ENCODE measurements around the gene DEDD2. TPM values are rescaled to one million over a fixed set of nuclear protein-coding genes. Genes with fewer than 3 reads are reported as not detected.
A peak's percentile ranks its signal among the peaks of the same experiment; 100 is the strongest.

The DEDD2 gene
- total RNA-seq, 4 donors from 2014 or later, result 46.1 to 55.8 (median 50.2) TPM

DNA sequence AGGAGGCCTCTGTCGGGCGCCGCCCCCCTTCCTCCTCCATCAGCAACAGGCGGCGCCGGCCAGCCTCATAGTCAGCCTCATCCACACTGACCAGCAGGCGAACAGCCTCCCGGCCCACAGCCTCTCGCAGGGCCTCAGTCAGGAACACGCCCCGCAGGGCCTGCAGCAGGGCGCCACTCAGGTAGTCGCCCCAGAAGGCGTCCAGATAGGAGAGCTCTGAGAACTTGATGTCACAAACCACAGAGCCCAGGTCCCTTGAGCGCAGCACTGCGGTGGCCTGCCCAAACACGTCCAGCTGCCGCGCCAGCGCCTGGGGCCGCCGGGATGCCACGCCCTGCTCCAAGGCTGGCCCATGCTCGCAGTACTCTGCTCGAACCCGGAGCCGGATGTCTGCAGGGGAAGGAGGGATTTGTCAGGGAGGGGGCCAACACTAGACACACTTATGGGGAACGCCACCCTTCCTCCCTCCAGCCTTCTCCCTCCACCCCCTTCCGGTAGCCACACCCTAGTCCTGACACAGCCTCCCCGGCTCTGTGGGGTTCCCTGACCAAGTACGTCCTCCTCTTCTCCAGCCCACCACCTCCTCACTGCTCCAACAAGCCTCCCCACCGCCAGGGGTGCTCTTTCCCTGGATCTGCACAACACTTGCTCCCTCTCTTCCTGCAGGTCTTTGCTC is 17.9 kb downstream of the DEDD2 start:
- DNase-seq, result no peak
- Histone ChIP-seq H3K4me3 (replicated peaks in 1 of 3) (no peak overlapping the region), H3K27me3 (no peaks in the 10 kb centered on the region), H3K36me3 (peaks cover 32 to 39% of the 10 kb centered on the region in 2 donors), H3K27ac (no peak overlapping the region), H3K9me3 (no peaks in the 10 kb centered on the region), H3K4me1 (no peaks in the 10 kb centered on the region)
- TF ChIP-seq POLR2A (IDR thresholded peaks at IDR 0.05), result no peak
- TF ChIP-seq, protein P1, sequence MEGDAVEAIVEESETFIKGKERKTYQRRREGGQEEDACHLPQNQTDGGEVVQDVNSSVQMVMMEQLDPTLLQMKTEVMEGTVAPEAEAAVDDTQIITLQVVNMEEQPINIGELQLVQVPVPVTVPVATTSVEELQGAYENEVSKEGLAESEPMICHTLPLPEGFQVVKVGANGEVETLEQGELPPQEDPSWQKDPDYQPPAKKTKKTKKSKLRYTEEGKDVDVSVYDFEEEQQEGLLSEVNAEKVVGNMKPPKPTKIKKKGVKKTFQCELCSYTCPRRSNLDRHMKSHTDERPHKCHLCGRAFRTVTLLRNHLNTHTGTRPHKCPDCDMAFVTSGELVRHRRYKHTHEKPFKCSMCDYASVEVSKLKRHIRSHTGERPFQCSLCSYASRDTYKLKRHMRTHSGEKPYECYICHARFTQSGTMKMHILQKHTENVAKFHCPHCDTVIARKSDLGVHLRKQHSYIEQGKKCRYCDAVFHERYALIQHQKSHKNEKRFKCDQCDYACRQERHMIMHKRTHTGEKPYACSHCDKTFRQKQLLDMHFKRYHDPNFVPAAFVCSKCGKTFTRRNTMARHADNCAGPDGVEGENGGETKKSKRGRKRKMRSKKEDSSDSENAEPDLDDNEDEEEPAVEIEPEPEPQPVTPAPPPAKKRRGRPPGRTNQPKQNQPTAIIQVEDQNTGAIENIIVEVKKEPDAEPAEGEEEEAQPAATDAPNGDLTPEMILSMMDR (IDR thresholded peaks at IDR 0.05), result no peak
- intact Hi-C loops (cut with DNase I), result no loop called here
- WGBS, 2 donors, result 74 to 87% methylated on average over 9 to 23 of the region's 32 CpGs

DNA sequence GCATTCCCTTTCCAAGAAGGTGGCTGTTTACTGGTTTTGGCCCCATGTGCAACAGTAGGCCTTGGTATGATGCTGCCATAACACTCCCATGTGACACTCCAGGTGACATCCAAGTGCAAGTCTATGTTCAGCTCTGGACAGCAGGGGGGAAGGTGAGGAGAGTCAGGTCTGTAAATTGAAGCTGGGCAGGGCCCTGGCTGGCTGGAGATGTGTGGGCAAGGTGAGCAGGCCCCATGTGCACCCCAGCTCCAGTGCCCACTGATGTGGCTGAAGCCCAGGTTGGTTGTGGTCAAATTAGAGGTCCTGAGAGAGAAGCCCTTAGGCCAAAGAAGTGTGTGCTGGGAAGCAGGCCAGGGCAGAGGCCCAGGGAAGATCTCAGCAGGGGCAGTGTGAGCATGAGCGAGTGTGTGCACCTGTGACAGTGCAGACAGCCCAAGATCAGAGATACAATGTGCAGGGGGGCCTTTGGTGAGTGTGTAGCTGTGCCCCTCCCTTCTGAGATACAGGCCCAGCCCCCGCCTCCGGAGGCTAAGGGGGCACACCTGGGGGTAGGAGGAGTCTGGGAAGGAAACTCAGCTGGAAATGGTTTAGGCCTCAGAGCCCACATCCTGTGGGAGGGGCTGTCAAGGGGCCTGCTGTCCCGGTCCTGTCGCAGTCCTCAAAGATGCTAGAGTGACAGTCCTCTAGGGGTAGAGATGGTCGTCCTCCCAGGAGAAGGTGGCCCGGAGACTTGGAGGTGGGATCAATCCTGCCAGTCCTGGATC is 18.6 kb downstream of the DEDD2 start:
- Histone ChIP-seq H3K4me1 (no peaks in the 10 kb centered on the region), H3K27me3 (no peaks in the 10 kb centered on the region), H3K36me3 (peaks cover 26 to 34% of the 10 kb centered on the region in 2 donors), H3K9me3 (no peaks in the 10 kb centered on the region), H3K4me3 (replicated peaks in 1 of 3) (no peak overlapping the region), H3K27ac (no peak overlapping the region)
- intact Hi-C loops (cut with DNase I), result no loop called here
- WGBS, 2 donors, result 63 to 80% methylated on average over 3 to 7 of the region's 7 CpGs
- TF ChIP-seq, protein P1 (IDR thresholded peaks at IDR 0.05), result no peak
- no peak for TF ChIP-seq POLR2A (IDR thresholded peaks at IDR 0.05)
- peak in 1 of 2 donors; percentile 15 for DNase-seq

DNA sequence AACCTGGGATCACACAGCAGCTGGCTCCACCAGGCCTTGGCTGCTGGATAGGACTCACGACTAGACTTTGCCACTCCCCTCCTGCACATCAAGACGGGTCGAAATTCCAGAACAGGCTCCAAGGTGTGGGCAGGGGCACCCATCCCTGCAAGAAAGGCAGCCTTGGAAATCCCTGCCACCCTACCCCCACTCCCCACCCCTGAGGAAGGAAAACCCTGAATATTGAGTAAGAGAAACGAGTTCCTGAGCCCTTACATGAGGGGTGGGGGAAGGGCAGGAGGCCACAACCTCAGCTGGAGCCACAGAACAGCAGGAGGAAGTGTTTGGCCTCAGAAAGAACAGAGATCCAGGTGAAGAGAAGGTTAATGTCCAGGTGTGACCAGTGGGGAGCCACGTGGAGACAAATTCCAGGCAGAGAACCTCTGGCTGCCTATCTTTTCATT is 20.1 kb downstream of the DEDD2 start:
- 59 to 60% methylated on average over 3 to 5 of the region's 5 CpGs for WGBS, 2 donors
- no peak for TF ChIP-seq POLR2A (IDR thresholded peaks at IDR 0.05)
- TF ChIP-seq, protein P1 (IDR thresholded peaks at IDR 0.05), result no peak
- Histone ChIP-seq H3K27ac (no peak overlapping the region), H3K36me3 (peaks cover 19 to 28% of the 10 kb centered on the region in 2 donors), H3K4me3 (replicated peaks in 1 of 3) (no peak overlapping the region), H3K9me3 (no peaks in the 10 kb centered on the region), H3K4me1 (no peaks in the 10 kb centered on the region), H3K27me3 (no peaks in the 10 kb centered on the region)
- no peak for DNase-seq
- intact Hi-C loops (cut with DNase I), result no loop called here

DNA sequence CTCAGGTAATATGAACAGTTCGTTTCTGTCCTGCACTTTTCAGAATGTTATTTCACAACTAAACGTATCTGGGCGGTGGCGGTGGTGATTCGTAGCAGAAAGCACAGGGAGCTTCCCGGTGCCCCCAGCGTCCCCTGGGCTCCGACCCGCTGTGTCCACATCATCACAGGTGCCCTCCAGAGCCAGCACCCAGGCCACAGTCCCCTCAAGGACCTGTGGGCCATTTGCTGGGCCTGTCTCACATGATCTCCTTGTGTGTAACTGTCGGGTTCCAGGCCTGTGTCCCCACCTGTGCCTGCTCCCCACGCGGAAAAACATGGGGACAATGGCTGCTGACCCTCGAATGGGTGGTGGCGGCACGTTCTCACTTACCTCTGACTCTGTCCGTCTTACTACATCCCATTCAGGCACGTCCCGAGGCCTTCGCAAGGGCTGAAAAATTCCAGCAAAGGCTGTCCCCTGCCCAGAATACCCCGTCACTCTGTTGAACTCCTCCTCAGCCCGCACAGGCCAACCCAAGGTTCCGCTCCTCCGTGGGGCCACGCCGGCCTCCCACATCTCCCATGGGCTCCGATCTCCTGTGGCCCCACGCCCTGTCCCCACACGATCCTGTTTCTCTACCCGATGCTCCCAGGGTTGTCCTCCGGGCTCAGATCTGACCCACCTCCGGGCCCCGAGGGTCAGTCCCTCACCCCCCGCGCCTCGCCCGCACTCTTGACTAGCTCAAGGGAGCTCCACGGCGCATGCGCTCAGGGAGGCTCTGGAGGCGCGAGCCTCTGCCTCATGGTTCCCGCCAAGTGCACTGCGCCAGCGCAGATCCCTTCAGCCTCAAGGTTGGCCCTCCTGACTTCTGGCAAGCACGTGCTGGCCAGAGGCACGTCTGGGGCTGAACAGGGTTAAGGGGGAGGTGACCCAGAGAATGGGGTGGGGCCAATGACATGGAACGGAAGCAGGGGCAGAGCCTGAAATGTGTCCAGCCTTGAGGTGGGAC is 21.2 kb downstream of the DEDD2 start:
- peaks cover 13 to 23% of the 10 kb centered on the region in 2 donors for H3K36me3 ChIP-seq
- H3K27me3 ChIP-seq, result no peaks in the 10 kb centered on the region
- DNase-seq, result no peak
- no peaks in the 10 kb centered on the region for H3K4me1 ChIP-seq
- H3K27ac ChIP-seq, result no peak overlapping the region
- 92% methylated on average over 45 to 46 of the region's 47 CpGs for WGBS, 2 donors
- no peaks in the 10 kb centered on the region for H3K9me3 ChIP-seq
- no peak overlapping the region for H3K4me3 ChIP-seq (replicated peaks in 1 of 3)
- intact Hi-C loops (cut with DNase I), result no loop called here
- TF ChIP-seq POLR2A (IDR thresholded peaks at IDR 0.05), result no peak
- TF ChIP-seq, protein P1 (IDR thresholded peaks at IDR 0.05), result no peak

All from thyroid gland (tissue), 4 donors.